Renal cortical epithelial cell (primary cell): ENCODE data around the gene EDN1. TPM values are rescaled to one million over a fixed set of nuclear protein-coding genes. Genes with fewer than 3 reads are reported as not detected.
A peak's percentile ranks its signal among the peaks of the same experiment; 100 is the strongest.

Experiments used
- DNase-seq: peaks from one replicate; pipeline ENCODE4 v3.0.0-alpha.2; 2011; ENCODE audit warnings: low read depth
- total RNA-seq: library from RNA; depleted of rRNA; stranded (reverse); fragments of >200 nt; gene quantifications from 2 replicates; pipeline ENCODE4 v1.2.3, GENCODE V29; 2014

The EDN1 gene
- 77.8 and 82.5 TPM in 2 replicates for total RNA-seq

DNA sequence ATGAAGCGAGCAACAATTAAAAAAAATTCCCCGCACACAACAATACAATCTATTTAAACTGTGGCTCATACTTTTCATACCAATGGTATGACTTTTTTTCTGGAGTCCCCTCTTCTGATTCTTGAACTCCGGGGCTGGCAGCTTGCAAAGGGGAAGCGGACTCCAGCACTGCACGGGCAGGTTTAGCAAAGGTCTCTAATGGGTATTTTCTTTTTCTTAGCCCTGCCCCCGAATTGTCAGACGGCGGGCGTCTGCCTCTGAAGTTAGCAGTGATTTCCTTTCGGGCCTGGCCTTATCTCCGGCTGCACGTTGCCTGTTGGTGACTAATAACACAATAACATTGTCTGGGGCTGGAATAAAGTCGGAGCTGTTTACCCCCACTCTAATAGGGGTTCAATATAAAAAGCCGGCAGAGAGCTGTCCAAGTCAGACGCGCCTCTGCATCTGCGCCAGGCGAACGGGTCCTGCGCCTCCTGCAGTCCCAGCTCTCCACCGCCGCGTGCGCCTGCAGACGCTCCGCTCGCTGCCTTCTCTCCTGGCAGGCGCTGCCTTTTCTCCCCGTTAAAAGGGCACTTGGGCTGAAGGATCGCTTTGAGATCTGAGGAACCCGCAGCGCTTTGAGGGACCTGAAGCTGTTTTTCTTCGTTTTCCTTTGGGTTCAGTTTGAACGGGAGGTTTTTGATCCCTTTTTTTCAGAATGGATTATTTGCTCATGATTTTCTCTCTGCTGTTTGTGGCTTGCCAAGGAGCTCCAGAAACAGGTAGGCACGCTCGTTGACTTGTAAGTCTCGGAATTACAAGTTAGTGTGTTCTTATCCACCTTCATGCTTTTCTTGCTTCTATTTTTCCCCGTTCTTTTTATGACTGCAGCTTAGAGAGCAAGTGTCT lies at the start of gene EDN1:
Gene EDN1 (plus strand): TSS at position 429 of the 888 bp plus-strand sequence. CDS start 269 bp downstream, at position 698.
- DNase-seq, result peak; percentile 81

DNA sequence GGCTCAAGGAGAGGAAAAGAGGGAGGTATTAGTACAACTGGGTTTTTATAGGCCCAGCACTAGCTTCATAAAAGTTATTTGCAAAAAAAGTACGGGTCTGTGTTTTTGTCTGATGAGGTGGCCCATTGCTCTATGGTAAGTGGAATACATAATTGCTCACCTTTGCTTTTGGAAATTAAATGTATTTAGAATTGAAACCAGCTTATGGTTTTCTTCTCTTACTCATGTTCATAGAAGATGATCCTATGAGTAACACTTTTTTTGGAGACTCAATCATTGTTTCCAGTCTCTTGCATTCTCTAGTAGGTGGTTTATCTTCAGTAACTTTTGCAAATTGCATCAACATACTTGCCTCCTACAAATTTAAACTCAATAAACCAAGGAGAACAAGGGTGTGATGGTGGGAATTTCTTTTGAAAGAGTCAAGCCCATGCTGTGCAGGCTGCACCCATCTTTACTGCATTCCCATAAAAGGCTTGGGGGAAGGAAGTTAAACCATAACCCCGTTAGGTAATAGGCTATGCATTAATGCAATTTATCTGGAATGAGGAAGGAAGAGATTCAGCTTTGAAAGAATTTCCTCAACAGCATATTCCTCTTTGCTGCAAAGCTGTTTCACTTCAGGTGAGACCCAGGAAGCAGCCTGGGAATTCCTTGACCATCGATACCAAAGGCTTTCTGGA lies 48.5 kb upstream of the EDN1 start:
- DNase-seq, result peak; percentile 75

DNA sequence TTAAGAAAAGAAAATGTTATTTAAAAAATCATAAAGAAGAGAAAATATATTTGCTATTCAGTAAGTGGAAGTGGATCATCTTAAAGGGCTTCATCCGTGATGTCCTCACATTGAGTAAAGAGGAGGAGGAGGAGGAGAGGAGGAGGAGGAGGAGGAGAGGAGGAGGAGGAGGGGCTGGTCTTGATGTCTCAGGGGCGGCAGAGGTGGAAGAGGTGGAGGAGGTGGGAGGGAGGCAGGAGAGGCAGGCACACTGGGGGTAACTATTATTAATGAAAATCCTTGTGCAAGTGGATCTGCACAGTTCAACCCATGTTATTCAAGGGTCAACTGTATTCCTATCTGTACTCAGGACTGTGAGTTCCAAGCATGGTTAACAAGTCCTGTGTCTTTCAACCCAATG lies 47.0 kb upstream of the EDN1 start:
- no peak for DNase-seq

DNA sequence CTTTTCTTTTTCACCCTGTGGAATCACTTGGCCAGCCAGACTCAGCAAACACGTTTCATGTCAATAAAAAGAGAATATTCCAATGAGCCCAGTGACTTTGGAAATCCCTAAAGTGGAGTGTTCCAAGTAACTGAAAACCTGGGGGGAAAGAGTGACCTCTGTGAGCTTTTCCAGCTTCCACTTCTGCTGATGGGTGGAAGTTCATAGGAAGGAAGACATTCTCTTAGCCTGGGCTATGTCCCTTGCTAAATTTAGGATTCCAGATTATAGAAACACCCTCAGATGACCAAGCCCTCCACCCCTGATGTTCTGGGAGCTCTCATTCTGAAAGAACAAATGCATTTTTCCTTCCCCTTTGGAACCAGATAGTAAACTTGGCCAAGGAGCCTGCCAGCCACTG lies 44.8 kb upstream of the EDN1 start:
- no peak for DNase-seq

- DNase-seq, result no peak
Observed at GRCh38 chr6:12245763-12246718, 44.1 kb upstream of the EDN1 start.

DNA sequence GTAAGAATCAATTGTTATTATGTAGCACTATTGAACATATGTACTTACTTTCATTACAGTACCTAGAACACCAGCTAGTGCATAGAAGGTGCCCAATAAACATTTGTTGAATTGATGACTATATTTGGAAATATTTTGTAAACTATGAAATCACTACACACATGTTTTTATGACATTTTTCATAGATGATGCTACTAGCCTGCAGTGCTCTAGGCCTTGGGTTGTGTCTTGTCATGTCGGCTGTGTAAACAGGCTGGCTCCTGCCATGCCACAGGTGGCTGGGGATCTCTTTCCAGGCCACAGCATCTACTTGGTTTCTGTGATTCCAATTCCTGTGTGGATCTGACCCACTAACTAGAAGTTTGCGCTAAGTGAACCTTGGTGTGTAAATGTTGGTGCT lies 43.3 kb upstream of the EDN1 start:
- no peak for DNase-seq

DNA sequence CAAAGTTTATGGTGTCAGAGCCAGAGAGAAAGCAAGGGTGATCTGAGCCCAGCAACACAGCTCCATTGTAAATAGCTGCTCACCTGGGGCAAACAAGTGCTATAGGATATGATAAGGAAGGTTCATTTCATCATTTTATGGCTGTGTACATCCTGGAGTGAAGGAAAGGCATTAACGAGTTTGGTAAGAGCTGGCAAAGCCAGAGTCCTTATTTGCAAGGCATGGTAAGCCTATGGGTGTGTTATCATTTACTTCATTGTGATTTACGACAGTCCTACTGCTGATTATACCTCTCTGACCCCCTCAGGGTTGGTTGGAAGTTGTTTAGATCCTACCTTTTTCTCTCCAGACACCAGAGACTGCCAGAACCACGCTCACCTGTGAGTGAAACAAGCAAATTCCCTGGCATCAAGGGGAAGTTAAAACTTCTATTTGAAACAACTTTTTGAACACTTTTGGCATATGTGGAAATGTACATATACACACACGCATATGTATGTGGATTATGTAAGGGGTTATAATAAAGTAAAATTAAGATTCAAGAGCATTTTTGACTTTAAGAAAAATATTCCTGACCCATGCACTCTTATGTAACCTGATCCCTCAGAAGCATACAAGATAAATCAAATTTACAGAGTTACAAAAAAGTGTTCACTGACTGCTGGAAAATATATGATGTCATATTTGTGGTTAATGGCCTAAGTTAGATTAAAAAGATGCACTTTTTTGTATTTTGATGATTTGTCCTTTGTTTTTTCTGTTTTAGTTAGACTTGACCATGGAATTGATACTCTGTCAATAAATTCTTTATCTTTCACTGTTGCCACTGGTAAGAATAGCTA lies 40.4 kb upstream of the EDN1 start:
- no peak for DNase-seq

DNA sequence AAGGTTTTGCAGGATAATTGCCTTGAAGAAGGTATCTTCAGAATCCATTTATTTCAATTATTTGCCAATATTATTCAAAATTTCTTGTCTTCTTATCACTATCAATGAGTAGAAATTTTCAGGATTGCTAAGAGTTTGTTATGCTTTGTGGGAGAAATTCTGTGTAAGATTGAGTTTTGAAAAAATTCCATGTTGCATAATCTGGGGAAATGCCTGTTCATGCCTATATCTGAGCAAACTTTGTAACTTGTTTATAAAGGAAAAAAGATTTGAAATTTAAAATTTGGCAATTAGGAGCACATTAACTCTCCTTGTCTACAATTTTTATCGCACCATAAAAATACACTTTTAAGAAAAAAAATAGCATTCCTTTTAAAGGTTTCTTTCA lies 39.8 kb upstream of the EDN1 start:
- DNase-seq, result no peak

GRCh38 chr6:12254210-12254609 lies 36.0 kb upstream of the EDN1 start:
- DNase-seq, result no peak

- no peak for DNase-seq
Observed at GRCh38 chr6:12258191-12258590, 32.0 kb upstream of the EDN1 start.

DNA sequence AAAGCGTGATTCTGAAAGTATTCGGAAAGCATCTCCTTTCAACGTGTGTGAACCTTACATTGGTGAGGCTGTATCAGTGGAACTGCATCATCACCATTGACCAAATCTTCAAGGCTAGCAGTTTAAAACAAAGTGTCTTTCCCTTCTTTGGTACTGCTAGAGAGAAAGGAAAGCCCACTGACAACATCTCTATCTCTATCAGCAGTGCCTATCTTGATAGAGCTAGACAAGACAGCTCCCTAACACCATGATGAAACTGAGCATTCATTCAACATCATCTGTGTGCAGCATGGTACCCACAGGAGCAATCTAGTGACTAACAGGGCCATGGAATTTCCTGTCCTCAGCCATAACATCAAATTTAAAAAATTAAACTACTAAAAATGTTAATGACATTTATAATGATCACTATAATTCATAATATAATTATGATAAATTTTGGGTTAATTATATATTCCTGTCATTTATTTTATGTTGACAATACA lies 31.5 kb upstream of the EDN1 start:
- DNase-seq, result no peak

GRCh38 chr6:12260458-12261093 lies 29.6 kb upstream of the EDN1 start:
- no peak for DNase-seq

DNA sequence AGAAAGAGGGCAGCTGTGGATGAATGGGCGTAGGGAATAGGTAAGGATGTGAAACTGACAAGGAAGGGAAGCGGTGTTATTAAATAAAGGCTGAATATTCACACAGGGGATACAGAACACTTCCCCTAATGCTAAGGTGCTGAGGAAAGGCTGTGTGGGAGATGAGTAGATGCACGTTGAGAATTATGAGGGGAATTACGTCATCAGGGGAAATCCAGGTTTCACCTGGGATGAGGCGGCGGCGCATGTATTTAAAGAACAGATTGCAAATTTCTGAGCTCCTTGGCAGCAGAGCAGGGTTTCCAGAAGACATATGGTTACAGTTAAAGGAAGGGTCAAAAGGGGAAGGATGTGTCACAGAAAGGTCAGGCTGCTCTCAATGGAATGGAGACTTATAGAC lies 28.7 kb upstream of the EDN1 start:
- no peak for DNase-seq

GRCh38 chr6:12262236-12263061 lies 27.7 kb upstream of the EDN1 start:
- DNase-seq, result no peak

DNA sequence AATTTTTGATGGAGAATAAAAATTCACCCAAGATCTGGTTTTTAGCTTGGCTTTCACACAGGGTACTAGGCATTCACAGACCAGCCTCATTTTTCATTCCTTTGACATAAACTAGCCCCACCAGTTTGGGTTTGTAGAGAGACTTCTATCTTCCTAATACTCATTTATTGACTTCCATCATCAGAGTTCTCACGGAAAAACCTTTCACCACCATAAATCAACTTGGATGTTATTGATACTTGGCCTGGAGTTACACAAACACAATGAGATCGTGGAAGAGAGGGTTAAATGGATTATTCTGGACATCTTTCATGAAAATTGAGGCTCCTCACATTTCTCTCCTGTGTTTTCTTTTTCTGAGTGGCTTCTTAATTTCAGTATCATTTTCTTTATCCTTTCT lies 26.8 kb upstream of the EDN1 start:
- no peak for DNase-seq

GRCh38 chr6:12264671-12265070 lies 25.5 kb upstream of the EDN1 start:
- DNase-seq, result no peak

- DNase-seq, result no peak
Observed at GRCh38 chr6:12265296-12265695, 24.9 kb upstream of the EDN1 start.

DNA sequence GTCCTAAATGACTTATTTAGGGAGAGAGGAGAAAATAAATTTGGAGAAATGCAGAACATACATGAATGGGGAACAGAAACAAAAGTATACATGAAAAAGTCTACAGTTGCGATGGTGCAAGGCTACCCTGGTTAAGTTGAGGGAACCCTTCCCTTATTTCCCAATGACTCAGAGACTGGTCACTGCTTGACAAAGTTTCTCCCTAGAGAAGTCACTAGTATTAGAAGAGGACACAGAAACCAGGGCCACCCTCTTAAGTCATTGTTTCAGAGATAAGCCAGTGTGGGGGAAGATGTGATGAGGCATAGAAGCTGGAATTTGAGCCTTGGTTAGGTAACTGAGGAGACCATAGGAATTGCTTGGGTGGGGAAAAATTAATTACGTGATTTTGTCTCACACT lies 24.4 kb upstream of the EDN1 start:
- peak; percentile 42 for DNase-seq

DNA sequence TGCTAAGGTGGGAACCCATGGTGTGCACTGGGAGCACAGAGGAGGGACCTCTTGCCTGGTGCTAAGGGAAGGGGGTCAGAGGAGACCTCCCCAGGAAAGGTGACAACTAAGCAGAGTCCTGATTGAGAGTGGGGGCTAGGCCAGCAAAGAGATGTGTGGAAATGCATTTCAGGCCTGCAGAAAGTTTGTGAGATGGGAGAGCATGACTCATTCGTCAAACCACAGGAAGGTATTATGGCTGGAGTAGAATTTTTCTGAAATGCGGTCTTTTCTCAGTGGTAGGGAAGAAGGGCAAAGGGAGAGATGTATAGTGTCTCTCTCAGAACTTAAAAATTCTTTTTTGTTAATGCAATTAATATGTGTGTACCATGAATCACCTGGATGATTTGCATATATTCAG lies 23.6 kb upstream of the EDN1 start:
- DNase-seq, result peak; percentile 67

DNA sequence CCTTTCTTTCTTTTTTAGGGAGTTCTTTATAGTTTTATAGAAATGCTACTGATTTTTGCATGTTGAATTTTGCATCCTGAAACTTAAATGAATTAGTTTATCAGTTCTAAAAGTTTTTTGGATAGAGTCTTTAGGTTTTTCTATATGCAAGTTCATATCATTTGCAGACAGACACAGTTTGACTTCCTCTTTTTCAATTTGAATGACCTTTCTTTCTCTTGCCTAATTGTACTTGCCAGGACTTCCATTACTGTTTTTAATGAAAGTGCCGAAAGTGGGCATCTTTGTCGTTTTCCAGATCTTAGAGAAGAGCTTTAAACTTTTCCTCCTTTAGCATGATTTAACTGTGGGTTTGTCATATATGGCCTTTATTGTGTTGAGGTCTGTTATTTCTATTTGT lies 21.1 kb upstream of the EDN1 start:
- no peak for DNase-seq
